SHP77 treated with DMSO at 0.1 percent for 48 hours (cell line): ENCODE data around the gene OR9A2.

Source experiments
- DNase-seq: peaks from one replicate; lab custom pipeline; 2025; lab: John Stamatoyannopoulos, UW

OR9A2 gene, protein sequence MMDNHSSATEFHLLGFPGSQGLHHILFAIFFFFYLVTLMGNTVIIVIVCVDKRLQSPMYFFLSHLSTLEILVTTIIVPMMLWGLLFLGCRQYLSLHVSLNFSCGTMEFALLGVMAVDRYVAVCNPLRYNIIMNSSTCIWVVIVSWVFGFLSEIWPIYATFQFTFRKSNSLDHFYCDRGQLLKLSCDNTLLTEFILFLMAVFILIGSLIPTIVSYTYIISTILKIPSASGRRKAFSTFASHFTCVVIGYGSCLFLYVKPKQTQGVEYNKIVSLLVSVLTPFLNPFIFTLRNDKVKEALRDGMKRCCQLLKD

GRCh38 chr7:143027032-143027431 is at the start of gene OR9A2:
TSS of gene OR9A2 (minus strand) at chr7:143027132. CDS start at chr7:143027132, 0 bp downstream.
- no peak for DNase-seq

- no peak for DNase-seq
Observed at GRCh38 chr7:143074141-143074540, 47.2 kb upstream of the OR9A2 start.

DNA sequence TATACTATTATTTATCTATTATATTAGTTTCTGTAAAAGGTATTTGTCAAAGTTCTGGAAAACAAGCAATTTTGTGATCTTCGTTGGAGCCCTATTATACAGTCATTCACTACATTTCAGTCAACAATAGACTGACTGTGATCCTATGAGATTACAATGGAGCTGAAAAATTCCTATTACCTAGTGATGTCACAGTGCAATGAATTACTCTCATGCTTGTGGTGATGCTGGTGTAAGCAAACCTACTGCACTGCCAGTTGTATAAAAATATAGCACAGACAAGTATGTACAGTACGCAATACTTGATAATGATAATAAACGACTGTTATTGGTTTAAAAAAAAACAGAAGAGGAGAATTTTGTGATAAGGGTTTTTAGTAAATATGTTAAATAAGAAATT is 46.6 kb upstream of the OR9A2 start:
- DNase-seq, result no peak

DNA sequence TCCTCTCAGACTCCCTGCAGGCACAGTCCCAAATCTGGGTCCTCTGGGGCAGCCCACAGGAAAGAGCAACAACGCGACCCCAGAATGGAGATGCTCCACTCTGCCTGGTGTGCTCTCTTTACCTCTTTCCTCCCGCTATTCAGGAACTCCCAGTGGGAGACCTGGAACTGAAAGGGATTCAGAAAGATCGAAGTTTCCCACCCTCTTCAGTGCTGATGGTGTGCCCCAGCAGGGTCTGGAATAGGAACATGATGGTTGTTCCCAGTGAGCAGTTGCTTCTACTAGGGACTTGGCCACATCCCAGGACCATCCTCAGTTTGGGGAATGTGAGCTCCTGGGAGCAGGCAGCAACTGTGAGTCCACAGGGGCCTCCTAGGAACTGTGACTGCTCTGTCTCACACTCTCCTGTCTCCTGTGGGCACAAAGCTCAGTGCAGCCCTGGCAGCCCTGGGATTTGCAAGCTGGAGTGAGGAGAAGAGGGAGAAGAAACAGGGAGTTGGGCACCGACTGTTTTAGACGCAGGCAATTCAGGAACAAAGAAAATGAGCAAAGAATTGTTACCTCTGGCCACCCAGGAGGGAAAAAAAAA is 43.1 kb upstream of the OR9A2 start:
- no peak for DNase-seq

- no peak for DNase-seq
Observed at GRCh38 chr7:143068446-143068845, 41.5 kb upstream of the OR9A2 start.

- DNase-seq, result no peak
Observed at GRCh38 chr7:143063741-143064140, 36.8 kb upstream of the OR9A2 start.

- DNase-seq, result no peak
Observed at GRCh38 chr7:143055754-143056153, 28.8 kb upstream of the OR9A2 start.

GRCh38 chr7:143054621-143055020 is 27.7 kb upstream of the OR9A2 start:
- DNase-seq, result no peak

- DNase-seq, result no peak
Observed at GRCh38 chr7:143052041-143052440, 25.1 kb upstream of the OR9A2 start, which contains the start of gene OR6V1. TSS of gene OR6V1 (plus strand) at chr7:143052341. CDS start at chr7:143052341, 0 bp downstream.

GRCh38 chr7:143050931-143051330 is 24.0 kb upstream of the OR9A2 start:
- no peak for DNase-seq

- DNase-seq, result no peak
Observed at GRCh38 chr7:143049362-143049761, 22.4 kb upstream of the OR9A2 start.

- no peak for DNase-seq
Observed at GRCh38 chr7:143048827-143049226, 21.9 kb upstream of the OR9A2 start.

DNA sequence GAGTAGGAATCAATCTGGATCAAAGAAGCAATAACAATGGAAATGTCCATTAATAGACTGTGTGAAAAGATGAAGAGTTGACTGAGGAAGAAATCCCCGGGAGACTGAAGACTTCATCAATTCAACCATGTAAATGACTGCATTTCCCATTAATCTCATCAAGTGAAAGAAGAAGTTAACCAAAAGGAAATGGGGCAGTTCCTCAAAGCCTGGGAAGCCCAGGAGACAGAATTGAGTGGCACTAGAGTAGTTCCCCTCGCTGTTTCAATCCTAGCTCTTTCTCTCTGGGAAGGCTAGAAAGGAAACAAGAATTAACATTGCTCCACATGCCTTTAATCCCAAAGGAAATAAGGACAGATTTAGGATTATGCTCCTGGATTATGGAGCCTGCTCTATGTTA is 20.4 kb upstream of the OR9A2 start:
- no peak for DNase-seq

DNA sequence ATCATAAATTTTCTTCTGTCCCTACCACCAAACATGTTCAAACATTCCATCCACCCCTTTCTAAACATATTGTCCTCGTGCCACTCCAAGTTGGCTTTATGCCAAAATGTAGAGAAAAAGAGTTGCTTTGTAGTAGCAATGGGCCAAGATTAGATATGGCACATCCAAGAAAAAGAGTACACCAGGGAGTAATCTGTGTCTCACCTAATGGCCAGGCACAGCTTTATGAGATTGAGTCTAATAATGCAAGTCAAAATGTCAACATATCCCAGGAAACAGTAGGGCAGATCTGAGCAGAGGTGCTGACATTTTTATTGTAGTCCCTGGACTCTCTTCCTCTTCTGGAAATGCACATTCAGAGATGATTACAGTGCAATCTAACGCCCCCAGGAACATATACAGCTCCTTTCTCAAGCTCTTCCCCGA is 19.5 kb upstream of the OR9A2 start:
- DNase-seq, result no peak

GRCh38 chr7:143043391-143043790 is 16.5 kb upstream of the OR9A2 start:
- no peak for DNase-seq

DNA sequence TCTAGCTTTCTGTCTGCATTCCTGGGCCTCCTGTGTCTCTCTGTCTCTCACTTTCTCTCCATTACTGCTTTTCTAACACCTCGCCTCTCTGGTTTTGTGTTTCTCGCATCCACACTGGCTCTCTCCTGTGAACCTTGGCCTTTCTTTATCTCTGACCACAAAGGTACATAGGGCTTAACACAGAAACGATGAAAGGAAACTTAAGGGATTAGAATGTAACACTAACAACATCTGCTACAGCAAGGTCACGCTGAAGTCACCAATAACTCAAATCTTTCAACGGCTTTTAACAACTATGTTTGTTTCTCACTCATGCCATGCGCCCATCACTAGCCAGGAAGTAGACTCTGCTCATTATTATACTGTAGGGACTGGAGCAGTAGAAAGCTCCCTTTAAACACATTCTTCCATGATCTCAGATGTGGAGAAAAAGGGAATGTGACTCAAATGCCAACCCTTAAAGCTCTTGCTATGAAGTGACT is 15.9 kb upstream of the OR9A2 start:
- DNase-seq, result no peak

- DNase-seq, result no peak
Observed at GRCh38 chr7:143042159-143042789, 15.3 kb upstream of the OR9A2 start.

GRCh38 chr7:143041346-143041745 is 14.4 kb upstream of the OR9A2 start:
- DNase-seq, result no peak

DNA sequence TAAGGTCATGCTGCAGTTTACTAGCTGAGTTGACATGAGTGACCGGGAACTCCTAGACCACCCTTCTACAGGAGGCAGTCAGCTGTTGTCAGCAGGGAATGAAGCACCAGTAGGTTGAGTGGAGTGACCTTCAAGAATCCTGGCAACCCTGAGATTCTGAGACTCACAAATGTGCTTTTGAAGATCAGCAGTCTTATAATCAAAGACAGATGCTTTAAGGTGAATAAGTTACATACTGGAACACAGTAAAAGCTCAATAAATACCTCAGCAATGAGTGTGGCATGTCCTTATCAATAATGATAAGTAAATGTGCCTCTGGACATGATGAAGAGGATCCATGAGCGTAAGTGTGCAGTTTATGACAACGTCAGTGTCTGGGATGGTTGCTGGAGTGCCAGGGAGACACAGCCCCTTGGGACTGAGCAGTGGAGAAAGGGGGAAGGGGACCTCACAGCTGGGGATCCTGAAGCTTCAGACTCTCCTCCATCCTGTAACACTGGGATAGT is 13.3 kb upstream of the OR9A2 start:
- DNase-seq, result no peak

GRCh38 chr7:143038635-143039034 is 11.7 kb upstream of the OR9A2 start:
- DNase-seq, result no peak

DNA sequence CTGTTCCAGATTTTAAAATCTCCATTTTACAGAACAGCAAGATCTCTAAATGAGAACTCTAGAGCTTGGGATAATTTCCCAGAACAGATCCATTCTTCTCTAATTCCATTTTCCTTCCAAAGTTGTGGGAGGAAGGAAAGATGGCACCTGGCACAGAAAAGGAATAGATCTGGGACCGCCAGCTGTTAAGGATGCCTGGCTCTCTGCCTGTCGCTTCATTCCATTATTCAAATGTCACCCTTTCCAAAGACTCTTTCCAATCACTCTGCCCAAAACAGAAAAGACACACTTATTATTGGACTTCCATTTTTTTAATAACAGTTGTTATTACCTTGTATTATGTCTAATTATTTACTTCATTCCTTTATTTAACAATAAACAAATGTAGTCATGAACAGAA is 751 bp upstream of the OR9A2 start:
- DNase-seq, result no peak

DNA sequence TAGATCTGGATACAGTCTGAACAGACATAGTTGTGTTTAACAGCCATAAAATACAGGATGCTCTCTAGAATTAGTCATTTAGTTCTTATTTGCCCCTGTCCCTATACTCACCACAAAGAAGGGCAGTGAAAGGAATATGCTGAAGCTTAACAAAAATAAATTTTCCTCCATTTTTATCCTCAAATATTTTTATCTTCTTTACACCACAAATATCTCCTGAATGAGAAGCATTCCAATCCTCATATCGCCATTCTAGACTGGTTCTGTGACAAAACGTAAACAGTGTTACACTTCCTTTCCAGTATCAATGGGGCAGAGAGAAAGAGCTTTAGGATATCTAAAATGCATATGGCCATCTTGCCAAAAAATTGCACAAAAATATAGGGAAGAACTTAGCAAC is 1.6 kb downstream of the OR9A2 start:
- no peak for DNase-seq

DNA sequence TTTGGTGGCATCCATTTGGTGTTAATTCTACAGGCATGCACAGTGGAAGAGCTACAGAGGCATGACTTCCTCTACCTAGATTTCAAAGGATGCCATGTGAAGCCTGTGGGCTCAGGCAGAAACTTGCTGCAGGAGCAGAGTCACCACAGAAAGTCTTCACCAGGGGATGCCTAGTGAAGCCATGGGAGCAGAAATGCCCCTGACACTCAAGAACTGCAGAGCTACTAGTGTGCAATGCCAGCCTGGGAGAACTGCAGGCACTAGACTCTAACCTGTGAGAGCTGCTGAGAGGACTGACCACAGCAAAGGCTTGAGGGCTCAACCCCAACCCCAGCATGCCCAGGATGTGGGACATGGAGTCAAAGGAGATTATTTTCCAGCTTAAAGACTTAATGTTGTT is 3.9 kb downstream of the OR9A2 start:
- no peak for DNase-seq
